Mesendoderm (in vitro differentiated cells): ENCODE measurements around the gene USP1.

Experiments used
- DNase-seq: peaks from one replicate; pipeline ENCODE4 v3.0.0; 2013
- H2AK5ac ChIP-seq: 2 replicates; pipeline ENCODE4 v1.6.1; 2013; ENCODE audit warnings: low read length, inconsistent platforms
- H2BK120ac ChIP-seq: 2 replicates; pipeline ENCODE4 v1.6.1; 2013; ENCODE audit warnings: low read depth, mild to moderate bottlenecking, low read length, moderate library complexity, mixed read lengths
- H2BK15ac ChIP-seq: replicated peaks from 2 replicates; pipeline ENCODE4 v1.6.1; 2013; ENCODE audit warnings: low read depth, mild to moderate bottlenecking, moderate library complexity
- H2BK5ac ChIP-seq: 2 replicates; pipeline ENCODE4 v1.6.1; 2013; ENCODE audit warnings: low read length, inconsistent platforms
- H3K18ac ChIP-seq: 2 replicates; pipeline ENCODE4 v1.6.1; 2013; ENCODE audit warnings: mild to moderate bottlenecking, low read length, mixed read lengths
- H3K23ac ChIP-seq: one replicate; pipeline ENCODE4 v1.6.1; 2013; ENCODE audit warnings: low read length
- H3K27ac ChIP-seq: 2 replicates; pipeline ENCODE4 v1.5.1; 2013; ENCODE audit warnings: low read depth, mild to moderate bottlenecking, inconsistent platforms, low read length, moderate library complexity
- H3K27me3 ChIP-seq: 2 replicates; pipeline ENCODE4 v1.6.1; 2013; ENCODE audit warnings: low read length, control low read depth, mild to moderate bottlenecking, inconsistent platforms; ENCODE audit not compliant: insufficient read depth, poor library complexity
- H3K36me3 ChIP-seq: 2 replicates; pipeline ENCODE4 v1.6.1; 2013; ENCODE audit warnings: low read length, inconsistent platforms; ENCODE audit not compliant: control insufficient read depth, insufficient read depth
- H3K4ac ChIP-seq: one replicate; pipeline ENCODE4 v1.6.1; 2013; ENCODE audit warnings: low read depth, mild to moderate bottlenecking, low read length, moderate library complexity
- H3K4me1 ChIP-seq: 2 replicates; pipeline ENCODE4 v1.6.1; 2013; ENCODE audit warnings: low read depth, low read length, inconsistent platforms; ENCODE audit not compliant: control insufficient read depth
- H3K4me2 ChIP-seq: 2 replicates; pipeline ENCODE4 v1.6.1; 2013; ENCODE audit warnings: low read length
- H3K4me3 ChIP-seq: 2 replicates; pipeline ENCODE4 v1.5.1; 2013; ENCODE audit warnings: mild to moderate bottlenecking, low read length
- H3K56ac ChIP-seq: one replicate; pipeline ENCODE4 v1.6.1; 2013; ENCODE audit warnings: low read length
- H3K79me1 ChIP-seq: 2 replicates; pipeline ENCODE4 v1.6.1; 2013; ENCODE audit warnings: low read length, inconsistent platforms
- H3K79me2 ChIP-seq: 2 replicates; pipeline ENCODE4 v1.6.1; 2013; ENCODE audit warnings: mild to moderate bottlenecking, low read length; ENCODE audit not compliant: control insufficient read depth, insufficient read depth
- H3K9ac ChIP-seq: 2 replicates; pipeline ENCODE4 v1.6.1; 2013; ENCODE audit warnings: low read length, inconsistent platforms
- H4K5ac ChIP-seq: one replicate; pipeline ENCODE4 v1.6.1; 2013; ENCODE audit warnings: low read length
- H4K8ac ChIP-seq: one replicate; pipeline ENCODE4 v1.6.1; 2013; ENCODE audit warnings: low read depth, mild to moderate bottlenecking, control low read depth, low read length, moderate library complexity
- WGBS: extraction: QIAGEN DNeasy Blood & Tissue Kit; methylation state at CpG from one replicate; pipeline ENCODE4 v1.1.7; 2013; ENCODE audit warnings: low lambda C conversion rate, missing lambda C conversion rate; ENCODE audit not compliant: insufficient coverage; ENCODE audit errors: extremely low coverage; 5-methylcytosine and 5-hydroxymethylcytosine counted together

Gene USP1

GRCh38 chr1:62423580-62424242 lies 13.1 kb upstream of the USP1 start:
- Histone ChIP-seq H3K79me2 (no peaks in the 10 kb centered on the region), H3K9ac (no peak overlapping the region), H2BK15ac (no peak overlapping the region), H2BK120ac (no peak overlapping the region), H3K79me1 (no peaks in the 10 kb centered on the region), H3K4me3 (no peak overlapping the region), H2AK5ac (no peak overlapping the region), H3K36me3 (no peaks in the 10 kb centered on the region), H3K56ac (no peak overlapping the region), H3K27me3 (no peaks in the 10 kb centered on the region), H3K4ac (no peak overlapping the region), H3K4me2 (no peak overlapping the region), H3K27ac (no peak overlapping the region), H3K23ac (no peak overlapping the region), H4K8ac (no peak overlapping the region), H2BK5ac (no peak overlapping the region), H3K18ac (no peak overlapping the region), H3K4me1 (no peaks in the 10 kb centered on the region), H4K5ac (no peak overlapping the region)
- peak; percentile 18 for DNase-seq
- WGBS, result no CpG with 5 or more reads among the region's 14 CpGs

- Histone ChIP-seq H3K4me3 (no peak overlapping the region), H3K9ac (no peak overlapping the region), H2AK5ac (no peak overlapping the region), H2BK5ac (no peak overlapping the region), H3K79me1 (no peaks in the 10 kb centered on the region), H3K4me1 (no peaks in the 10 kb centered on the region), H3K18ac (no peak overlapping the region), H3K4ac (no peak overlapping the region), H2BK120ac (no peak overlapping the region), H3K27me3 (no peaks in the 10 kb centered on the region), H4K5ac (no peak overlapping the region), H2BK15ac (no peak overlapping the region), H3K56ac (no peak overlapping the region), H4K8ac (no peak overlapping the region), H3K79me2 (no peaks in the 10 kb centered on the region), H3K27ac (no peak overlapping the region), H3K36me3 (no peaks in the 10 kb centered on the region), H3K4me2 (no peak overlapping the region), H3K23ac (no peak overlapping the region)
- no CpG with 5 or more reads among the region's 4 CpGs for WGBS
- no peak for DNase-seq
Measured at GRCh38 chr1:62424411-62424810, 12.4 kb upstream of the USP1 start.

GRCh38 chr1:62425041-62425440 lies 11.8 kb upstream of the USP1 start:
- no peaks in the 10 kb centered on the region for H3K27me3 ChIP-seq
- H4K8ac ChIP-seq, result peak overlapping the region; percentile 28
- WGBS, result no CpG with 5 or more reads among the region's 5 CpGs
- no peak overlapping the region for H2BK120ac ChIP-seq
- H3K4me2 ChIP-seq, result no peak overlapping the region
- no peak overlapping the region for H3K56ac ChIP-seq
- H2BK15ac ChIP-seq, result no peak overlapping the region
- H3K79me2 ChIP-seq, result no peaks in the 10 kb centered on the region
- no peak overlapping the region for H3K23ac ChIP-seq
- H3K9ac ChIP-seq, result no peak overlapping the region
- peak; percentile 64 for DNase-seq
- H3K4ac ChIP-seq, result no peak overlapping the region
- no peak overlapping the region for H4K5ac ChIP-seq
- no peak overlapping the region for H2BK5ac ChIP-seq
- H3K4me3 ChIP-seq, result no peak overlapping the region
- H3K4me1 ChIP-seq, result no peaks in the 10 kb centered on the region
- H2AK5ac ChIP-seq, result no peak overlapping the region
- no peak overlapping the region for H3K27ac ChIP-seq
- H3K79me1 ChIP-seq, result no peaks in the 10 kb centered on the region
- H3K36me3 ChIP-seq, result no peaks in the 10 kb centered on the region
- no peak overlapping the region for H3K18ac ChIP-seq

- H3K56ac ChIP-seq, result no peak overlapping the region
- no peaks in the 10 kb centered on the region for H3K79me1 ChIP-seq
- H3K4ac ChIP-seq, result no peak overlapping the region
- no CpG with 5 or more reads among the region's 3 CpGs for WGBS
- H3K27me3 ChIP-seq, result no peaks in the 10 kb centered on the region
- no peak overlapping the region for H3K9ac ChIP-seq
- H3K27ac ChIP-seq, result no peak overlapping the region
- H3K4me3 ChIP-seq, result no peak overlapping the region
- no peak overlapping the region for H2BK15ac ChIP-seq
- DNase-seq, result no peak
- H4K8ac ChIP-seq, result no peak overlapping the region
- H3K18ac ChIP-seq, result no peak overlapping the region
- H3K23ac ChIP-seq, result no peak overlapping the region
- no peaks in the 10 kb centered on the region for H3K36me3 ChIP-seq
- H3K79me2 ChIP-seq, result no peaks in the 10 kb centered on the region
- no peak overlapping the region for H4K5ac ChIP-seq
- H3K4me2 ChIP-seq, result no peak overlapping the region
- H2BK5ac ChIP-seq, result no peak overlapping the region
- H2AK5ac ChIP-seq, result no peak overlapping the region
- H2BK120ac ChIP-seq, result no peak overlapping the region
- no peaks in the 10 kb centered on the region for H3K4me1 ChIP-seq
Measured at GRCh38 chr1:62426237-62426636, 10.6 kb upstream of the USP1 start.

- no peak overlapping the region for H3K27ac ChIP-seq
- H3K4ac ChIP-seq, result no peak overlapping the region
- H3K4me3 ChIP-seq, result no peak overlapping the region
- H3K4me2 ChIP-seq, result no peak overlapping the region
- H3K23ac ChIP-seq, result no peak overlapping the region
- no peaks in the 10 kb centered on the region for H3K4me1 ChIP-seq
- H3K36me3 ChIP-seq, result no peaks in the 10 kb centered on the region
- H4K5ac ChIP-seq, result no peak overlapping the region
- H4K8ac ChIP-seq, result no peak overlapping the region
- H3K79me1 ChIP-seq, result no peaks in the 10 kb centered on the region
- H3K18ac ChIP-seq, result no peak overlapping the region
- H3K27me3 ChIP-seq, result no peaks in the 10 kb centered on the region
- H3K56ac ChIP-seq, result no peak overlapping the region
- no peak overlapping the region for H2BK5ac ChIP-seq
- H3K79me2 ChIP-seq, result no peaks in the 10 kb centered on the region
- no peak for DNase-seq
- no peak overlapping the region for H2BK15ac ChIP-seq
- no CpG with 5 or more reads among the region's 1 CpG for WGBS
- H2BK120ac ChIP-seq, result no peak overlapping the region
- no peak overlapping the region for H3K9ac ChIP-seq
- H2AK5ac ChIP-seq, result no peak overlapping the region
Measured at GRCh38 chr1:62426794-62427193, 10.1 kb upstream of the USP1 start.

GRCh38 chr1:62428351-62428750 lies 8.5 kb upstream of the USP1 start:
- Histone ChIP-seq H3K4me3 (no peak overlapping the region), H3K79me1 (no peaks in the 10 kb centered on the region), H3K27ac (no peak overlapping the region), H2AK5ac (no peak overlapping the region), H2BK120ac (no peak overlapping the region), H3K9ac (no peak overlapping the region), H3K79me2 (no peaks in the 10 kb centered on the region), H2BK15ac (no peak overlapping the region), H4K8ac (no peak overlapping the region), H2BK5ac (no peak overlapping the region), H4K5ac (no peak overlapping the region), H3K23ac (no peak overlapping the region), H3K18ac (no peak overlapping the region), H3K27me3 (no peaks in the 10 kb centered on the region), H3K4me1 (no peaks in the 10 kb centered on the region), H3K56ac (no peak overlapping the region), H3K4me2 (no peak overlapping the region), H3K4ac (no peak overlapping the region), H3K36me3 (no peaks in the 10 kb centered on the region)
- DNase-seq, result no peak
- no CpG with 5 or more reads among the region's 4 CpGs for WGBS
